Thoracic aorta (tissue), 2 donors: ENCODE data around the gene THRAP3. TPM values are rescaled to one million over a fixed set of nuclear protein-coding genes. Genes with fewer than 3 reads are reported as not detected.

Experiments
- ATAC-seq: fragments of 150-250 bp; one replicate; pipeline ENCODE4 v1.8.0; 2017; ENCODE audit warnings: low read depth; ENCODE audit not compliant: insufficient number of reproducible peaks, low FRiP score
- DNase-seq: peaks from one replicate; pipeline ENCODE4 v3.0.0-alpha.2; 2020; ENCODE audit warnings: low spot score
- H3K27ac ChIP-seq, 2 donors: fragments of 200-600 bp; sonication (generic); 1 replicate in 1 of 2; 2 replicates in 1 of 2; pipeline ENCODE4 v1.5.1; 2016; ENCODE audit warnings: mild to moderate bottlenecking in 2 of 2, moderate library complexity in 2 of 2
- H3K27me3 ChIP-seq: fragments of 200-600 bp; sonication (generic); replicated peaks from 2 replicates; pipeline ENCODE4 v1.6.0; 2016; ENCODE audit warnings: mild to moderate bottlenecking; ENCODE audit not compliant: insufficient read depth
- H3K36me3 ChIP-seq: fragments of 200-600 bp; sonication (generic); one replicate; pipeline ENCODE4 v1.5.1; 2016
- H3K4me1 ChIP-seq, 2 donors: fragments of 200-600 bp; sonication (generic); 1 replicate in 1 of 2; 2 replicates in 1 of 2; pipeline versions ENCODE4 v1.5.1 to v1.6.0; 2016; ENCODE audit warnings: low read depth in 2 of 2, mild to moderate bottlenecking in 1 of 2; ENCODE audit not compliant: control insufficient read depth in 1 of 2
- H3K4me3 ChIP-seq: fragments of 200-600 bp; sonication (generic); 2 replicates; pipeline ENCODE4 v1.5.1; 2016; ENCODE audit warnings: mild to moderate bottlenecking
- H3K9me3 ChIP-seq: fragments of 200-600 bp; sonication (generic); 2 replicates; pipeline ENCODE4 v1.5.1; 2016
- total RNA-seq, 2 donors: library from RNA; depleted of rRNA; stranded (reverse); fragments of >200 nt; gene quantifications; one replicate each; pipeline versions ENCODE4 v1.1.0 to v1.2.3, GENCODE V29; 2016
- TF ChIP-seq, protein P1 (sequence below): fragments of 200-600 bp; sonication (generic); IDR thresholded peaks from one replicate; pipeline ENCODE4 v1.5.1; 2019; ENCODE audit warnings: antibody characterized with exemption

THRAP3 gene
- total RNA-seq, 2 donors from 2014 or later: 49.3 to 111 TPM

- peaks cover 7 to 10% of the 10 kb centered on the region in 2 donors for H3K4me1 ChIP-seq
- H3K4me3 ChIP-seq: no peak overlapping the region
- no peaks in the 10 kb centered on the region for H3K9me3 ChIP-seq
- no peak overlapping the region for H3K27ac ChIP-seq
- DNase-seq: no peak
- TF ChIP-seq, protein P1, sequence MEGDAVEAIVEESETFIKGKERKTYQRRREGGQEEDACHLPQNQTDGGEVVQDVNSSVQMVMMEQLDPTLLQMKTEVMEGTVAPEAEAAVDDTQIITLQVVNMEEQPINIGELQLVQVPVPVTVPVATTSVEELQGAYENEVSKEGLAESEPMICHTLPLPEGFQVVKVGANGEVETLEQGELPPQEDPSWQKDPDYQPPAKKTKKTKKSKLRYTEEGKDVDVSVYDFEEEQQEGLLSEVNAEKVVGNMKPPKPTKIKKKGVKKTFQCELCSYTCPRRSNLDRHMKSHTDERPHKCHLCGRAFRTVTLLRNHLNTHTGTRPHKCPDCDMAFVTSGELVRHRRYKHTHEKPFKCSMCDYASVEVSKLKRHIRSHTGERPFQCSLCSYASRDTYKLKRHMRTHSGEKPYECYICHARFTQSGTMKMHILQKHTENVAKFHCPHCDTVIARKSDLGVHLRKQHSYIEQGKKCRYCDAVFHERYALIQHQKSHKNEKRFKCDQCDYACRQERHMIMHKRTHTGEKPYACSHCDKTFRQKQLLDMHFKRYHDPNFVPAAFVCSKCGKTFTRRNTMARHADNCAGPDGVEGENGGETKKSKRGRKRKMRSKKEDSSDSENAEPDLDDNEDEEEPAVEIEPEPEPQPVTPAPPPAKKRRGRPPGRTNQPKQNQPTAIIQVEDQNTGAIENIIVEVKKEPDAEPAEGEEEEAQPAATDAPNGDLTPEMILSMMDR: no peak
- H3K27me3 ChIP-seq: no peaks in the 10 kb centered on the region
- peaks cover 29% of the 10 kb centered on the region for H3K36me3 ChIP-seq
- no peak for ATAC-seq
Observed at GRCh38 chr1:36339615-36340014, 115.4 kb downstream of the THRAP3 start.

- DNase-seq (no peak), ATAC-seq (no peak)
- Histone ChIP-seq H3K27ac (peak overlapping the region; percentile 74 to 93), H3K27me3 (no peaks in the 10 kb centered on the region), H3K9me3 (no peaks in the 10 kb centered on the region), H3K4me1 (peaks cover 7 to 10% of the 10 kb centered on the region in 2 donors), H3K4me3 (no peak overlapping the region), H3K36me3 (peaks cover 45% of the 10 kb centered on the region)
- TF ChIP-seq, protein P1: no peak
Observed at GRCh38 chr1:36341626-36342320, 117.5 kb downstream of the THRAP3 start.

DNA sequence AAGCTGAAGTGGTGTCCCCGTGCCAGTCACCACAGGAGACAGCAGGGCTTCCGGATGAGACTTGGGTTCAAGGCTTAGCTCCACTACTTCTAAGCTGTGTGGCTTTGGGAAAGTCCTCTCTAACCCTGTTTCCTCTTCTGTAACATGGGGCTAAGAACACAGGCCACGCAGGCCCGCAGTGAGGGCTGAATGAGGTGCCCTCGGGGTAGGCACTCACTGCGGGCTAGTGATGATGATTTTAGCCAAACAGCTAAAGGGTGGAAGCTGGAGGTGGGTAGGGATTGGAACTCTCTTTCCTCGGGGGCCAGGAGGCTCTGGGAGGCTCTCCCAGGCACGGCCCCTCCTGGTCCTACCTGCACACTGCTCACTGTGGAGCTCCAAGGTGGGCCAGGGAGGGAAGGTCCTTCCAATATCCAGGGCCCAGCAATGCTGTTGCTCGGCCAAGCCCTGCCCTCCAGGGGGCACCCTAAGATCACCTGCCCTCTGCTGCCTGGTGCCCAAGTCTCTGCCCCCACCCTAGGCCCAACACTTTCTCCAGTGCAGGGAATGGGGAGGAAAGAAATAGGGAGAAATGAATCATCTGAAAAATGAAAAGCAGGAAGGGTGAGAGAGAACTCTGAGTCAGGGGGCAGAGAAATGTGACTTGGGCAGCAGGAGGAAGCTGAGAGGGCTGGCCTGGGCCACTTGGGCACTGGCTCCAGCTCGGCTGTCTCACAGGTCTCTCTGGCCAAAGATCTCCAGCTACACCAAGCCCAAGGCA lies 118.4 kb downstream of the THRAP3 start:
- Histone ChIP-seq H3K36me3 (peaks cover 51% of the 10 kb centered on the region), H3K27me3 (no peaks in the 10 kb centered on the region), H3K9me3 (no peaks in the 10 kb centered on the region), H3K27ac (peak overlapping the region; percentile 74 to 93), H3K4me1 (peaks cover 7 to 10% of the 10 kb centered on the region in 2 donors), H3K4me3 (no peak overlapping the region)
- peak; percentile 83 for ATAC-seq
- TF ChIP-seq, protein P1: peak; percentile 63
- no peak for DNase-seq

- TF ChIP-seq, protein P1: no peak
- Histone ChIP-seq H3K27ac (peak overlapping the region; percentile 74 to 93), H3K4me3 (no peak overlapping the region), H3K4me1 (peaks cover 7 to 10% of the 10 kb centered on the region in 2 donors), H3K27me3 (no peaks in the 10 kb centered on the region), H3K9me3 (no peaks in the 10 kb centered on the region), H3K36me3 (peaks cover 63% of the 10 kb centered on the region)
- ATAC-seq (no peak), DNase-seq (no peak)
Observed at GRCh38 chr1:36343651-36344394, 119.6 kb downstream of the THRAP3 start.

DNA sequence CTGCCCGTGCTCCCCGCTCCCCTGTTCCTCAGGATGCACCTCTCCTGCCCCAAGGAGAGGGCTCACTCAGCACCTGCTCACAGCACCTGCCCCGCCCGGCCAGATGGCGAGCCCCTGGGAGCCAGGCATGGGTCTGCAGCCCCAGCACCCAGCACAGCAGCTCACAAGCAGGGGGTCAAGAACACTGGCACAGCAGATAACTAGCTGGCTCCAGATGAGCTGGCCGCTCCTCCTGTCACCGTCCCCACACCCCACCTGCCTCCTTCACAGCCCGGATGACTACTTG lies 120.1 kb downstream of the THRAP3 start:
- no peaks in the 10 kb centered on the region for H3K9me3 ChIP-seq
- peaks cover 65% of the 10 kb centered on the region for H3K36me3 ChIP-seq
- no peaks in the 10 kb centered on the region for H3K27me3 ChIP-seq
- H3K4me1 ChIP-seq: peaks cover 10 to 15% of the 10 kb centered on the region in 2 donors
- DNase-seq: no peak
- no peak overlapping the region for H3K4me3 ChIP-seq
- TF ChIP-seq, protein P1: no peak
- ATAC-seq: no peak
- peak overlapping the region; percentile 49 to 93 for H3K27ac ChIP-seq
